ENCODE data around the gene PLCXD3. TPM values are rescaled to one million over a fixed set of nuclear protein-coding genes. Genes with fewer than 3 reads are reported as not detected.

PLCXD3 gene
- total and polyA plus RNA-seq, 9 of the 15 experiments (the other 6 are each of a cell fraction or from before 2014, with no cell fraction given): not detected

DNA sequence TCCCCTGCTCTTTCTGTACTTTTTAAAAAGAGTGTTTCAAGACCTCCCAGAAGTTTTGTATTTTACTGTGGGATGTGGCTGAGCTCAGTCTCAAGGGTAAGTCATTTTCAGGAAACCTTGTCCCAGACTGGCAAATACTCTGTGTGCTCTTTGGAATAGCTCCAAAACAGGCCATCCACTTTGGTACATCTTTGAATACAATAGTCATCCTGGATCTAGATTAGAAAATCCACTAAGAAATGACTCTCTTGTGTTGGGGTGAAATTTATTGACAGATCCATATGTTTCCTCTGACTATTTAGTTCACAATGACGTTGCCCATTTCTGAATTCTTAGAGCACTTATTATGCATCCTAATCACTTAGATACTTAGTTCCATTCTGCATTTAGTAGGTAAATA, 95.2 kb downstream of the PLCXD3 start (continued):
- no peak for TF ChIP-seq MAX (CRISPR knock-in tag; IDR thresholded peaks at IDR 0.05)

DNA sequence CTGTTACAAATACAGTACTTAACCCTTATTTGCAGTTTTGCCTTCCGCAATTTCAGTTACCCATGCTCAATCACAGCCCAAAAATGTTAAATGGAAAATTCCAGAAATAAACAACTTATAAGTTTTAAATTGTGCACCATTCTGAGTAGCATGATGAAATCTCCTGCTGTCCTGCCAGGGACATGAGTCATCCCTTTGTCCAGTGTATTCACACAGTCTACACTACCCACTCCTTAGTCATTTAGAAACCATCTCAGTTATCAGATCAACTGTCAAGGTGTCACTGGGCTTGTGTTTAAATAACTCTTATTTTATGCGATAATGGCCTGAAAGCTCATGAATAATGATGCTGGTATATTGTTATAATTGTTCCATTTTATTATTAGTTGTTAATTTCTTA, 95.8 kb downstream of the PLCXD3 start:
- ChIA-PET CTCF (ENCODE audit: low intra/inter-chr PET ratio) (no interaction called here), POLR2A (no interaction called here)
- Histone ChIP-seq H3K9me1 (ENCODE audit: control insufficient read depth, insufficient read depth, low read length) (no peaks in the 10 kb centered on the region), H3K9ac (ENCODE audit: insufficient read depth in 1 of 2, low read depth in 2 of 2, low read length in 2 of 2) (no peak overlapping the region), H3K36me3 (ENCODE audit: control insufficient read depth, insufficient read depth, low read length) (no peaks in the 10 kb centered on the region), H3K4me3 (no peak overlapping the region), H3K79me2 (ENCODE audit: control insufficient read depth, insufficient read depth, low read length) (no peaks in the 10 kb centered on the region), H2AFZ (ENCODE audit: low read depth, low read length) (no peak overlapping the region), H3K27me3 (ENCODE audit: control insufficient read depth in 2 of 2, insufficient read depth in 2 of 2, low read length in 2 of 2) (no peaks in the 10 kb centered on the region), H3K9me3 (replicated peaks; ENCODE audit: control insufficient read depth, insufficient read depth, low read depth, low read length) (no peaks in the 10 kb centered on the region; the same call in 1 of the 2 replicates), H3K4me2 (ENCODE audit: insufficient read depth, low read length) (no peak overlapping the region), H3K27ac (ENCODE audit: extremely low read depth, low read depth, low read length) (no peak overlapping the region), H3K4me1 (replicated peaks in 1 of 2; ENCODE audit: control insufficient read depth in 2 of 2, insufficient read depth in 2 of 2, low read length in 2 of 2) (no peaks in the 10 kb centered on the region), H4K20me1 (replicated peaks; ENCODE audit: control insufficient read depth, insufficient read depth, low read length) (no peaks in the 10 kb centered on the region)
- no TSS peak for BruUV-seq (replicated peaks)
- in situ Hi-C loops (cut with MboI) (no loop called here), intact Hi-C loops (cut with micrococcal nuclease) (no loop called here)
- 0% methylated on average over 2 of the region's 2 CpGs for WGBS (ENCODE audit: insufficient coverage, low coverage, missing lambda C conversion rate)
- ATAC-seq: no peak
- peak in 1 of 4 experiments; percentile 7 for DNase-seq (ENCODE audit: extremely low read depth in 1 of 4, low spot score in 3 of 4)
- no peak for FAIRE-seq
- TF ChIP-seq GTF2A2 (tag; IDR thresholded peaks at IDR 0.05) (no peak), HMG20B (CRISPR knock-in tag; IDR thresholded peaks at IDR 0.05) (no peak), CREB3 (tag; conservative IDR thresholded peaks at IDR 0.05; ENCODE audit: low read depth) (no peak), NCOR1 (IDR thresholded peaks at IDR 0.05) (no peak), ZSCAN32 (CRISPR knock-in tag; IDR thresholded peaks at IDR 0.05) (peak; percentile 97), CBX1 (IDR thresholded peaks at IDR 0.05; ENCODE audit: low read depth) (no peak), FOXA1 (IDR thresholded peaks at IDR 0.05; ENCODE audit: borderline replicate concordance) (no peak), TRIM24 (IDR thresholded peaks at IDR 0.05) (peak in 1 of 2 experiments; percentile 25; a peak in 1 of 4 replicates), RUNX1 (IDR thresholded peaks at IDR 0.05; ENCODE audit: low read depth) (no peak), SMC3 (conservative IDR thresholded peaks at IDR 0.05; ENCODE audit: insufficient read depth, low read depth, low read length) (no peak), MTA1 (IDR thresholded peaks at IDR 0.05; ENCODE audit: borderline replicate concordance) (no peak), TBP (optimal IDR thresholded peaks at IDR 0.05; ENCODE audit: low read depth, low read length) (no peak), DIDO1 (tag; IDR thresholded peaks at IDR 0.05; ENCODE audit: low read depth) (no peak)
- TF ChIP-seq, protein P1, sequence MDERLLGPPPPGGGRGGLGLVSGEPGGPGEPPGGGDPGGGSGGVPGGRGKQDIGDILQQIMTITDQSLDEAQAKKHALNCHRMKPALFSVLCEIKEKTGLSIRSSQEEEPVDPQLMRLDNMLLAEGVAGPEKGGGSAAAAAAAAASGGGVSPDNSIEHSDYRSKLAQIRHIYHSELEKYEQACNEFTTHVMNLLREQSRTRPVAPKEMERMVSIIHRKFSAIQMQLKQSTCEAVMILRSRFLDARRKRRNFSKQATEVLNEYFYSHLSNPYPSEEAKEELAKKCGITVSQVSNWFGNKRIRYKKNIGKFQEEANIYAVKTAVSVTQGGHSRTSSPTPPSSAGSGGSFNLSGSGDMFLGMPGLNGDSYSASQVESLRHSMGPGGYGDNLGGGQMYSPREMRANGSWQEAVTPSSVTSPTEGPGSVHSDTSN (CRISPR knock-in tag; IDR thresholded peaks at IDR 0.05; ENCODE audit: low read depth): no peak
- TF ChIP-seq, protein P1 (tag; conservative IDR thresholded peaks at IDR 0.05; ENCODE audit: low read depth): 0 out of 2 replicates have a peak, but pooled peaks have one; percentile 21
- TF ChIP-seq, protein P2, sequence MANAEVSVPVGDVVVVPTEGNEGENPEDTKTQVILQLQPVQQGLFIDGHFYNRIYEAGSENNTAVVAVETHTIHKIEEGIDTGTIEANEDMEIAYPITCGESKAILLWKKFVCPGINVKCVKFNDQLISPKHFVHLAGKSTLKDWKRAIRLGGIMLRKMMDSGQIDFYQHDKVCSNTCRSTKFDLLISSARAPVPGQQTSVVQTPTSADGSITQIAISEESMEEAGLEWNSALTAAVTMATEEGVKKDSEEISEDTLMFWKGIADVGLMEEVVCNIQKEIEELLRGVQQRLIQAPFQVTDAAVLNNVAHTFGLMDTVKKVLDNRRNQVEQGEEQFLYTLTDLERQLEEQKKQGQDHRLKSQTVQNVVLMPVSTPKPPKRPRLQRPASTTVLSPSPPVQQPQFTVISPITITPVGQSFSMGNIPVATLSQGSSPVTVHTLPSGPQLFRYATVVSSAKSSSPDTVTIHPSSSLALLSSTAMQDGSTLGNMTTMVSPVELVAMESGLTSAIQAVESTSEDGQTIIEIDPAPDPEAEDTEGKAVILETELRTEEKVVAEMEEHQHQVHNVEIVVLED (CRISPR knock-in tag; IDR thresholded peaks at IDR 0.05): no peak

Measured in K562 (cell line).